Tibial nerve (tissue), 4 donors: Measurements from ENCODE around the gene VMP1.

ENCODE experiments used
- EP300 ChIP-seq, 2 donors: sonication (generic); formaldehyde crosslinking; IDR thresholded peaks; one replicate each; pipeline ENCODE4 v1.6.1; 2017; ENCODE audit warnings: antibody characterized with exemption in 2 of 2, mild to moderate bottlenecking in 1 of 2
- POLR2A ChIP-seq, 2 donors: fragments of 450-650 bp; IDR thresholded peaks; one replicate each; pipeline ENCODE4 v1.6.1; 2017; ENCODE audit warnings: antibody characterized with exemption in 2 of 2, mild to moderate bottlenecking in 2 of 2, moderate library complexity in 2 of 2
- TF ChIP-seq, protein P1 (sequence below), 5 experiments: fragments of 200-600 bp in 3 of 5; fragments of 450-650 bp in 2 of 5; sonication (generic) in 3 of 5; IDR thresholded peaks; one replicate each; pipeline ENCODE4 v1.5.1; 2016 to 2019; ENCODE audit warnings: antibody characterized with exemption in 5 of 5, mild to moderate bottlenecking in 3 of 5, moderate library complexity in 2 of 5

DNA sequence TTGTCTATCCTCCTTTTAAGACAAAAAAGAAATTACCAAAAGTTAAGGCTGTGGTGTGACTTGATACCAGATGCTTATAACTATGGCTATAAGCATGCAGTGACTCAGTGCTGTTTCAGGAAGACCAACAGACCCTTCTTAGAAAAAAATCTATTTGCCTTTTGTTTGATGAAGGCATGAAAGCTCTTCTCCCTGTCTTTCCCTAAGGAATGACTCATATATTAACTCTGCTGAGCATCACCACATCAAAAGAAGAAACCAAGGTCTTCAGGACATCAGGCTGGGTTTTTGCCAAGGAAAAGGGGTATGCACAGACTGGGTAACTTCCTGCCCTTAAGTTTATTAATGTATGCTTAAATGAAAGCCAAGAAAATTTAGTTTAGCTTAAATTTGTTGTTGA, 47.1 kb downstream of the VMP1 start:
- TF ChIP-seq, protein P1, sequence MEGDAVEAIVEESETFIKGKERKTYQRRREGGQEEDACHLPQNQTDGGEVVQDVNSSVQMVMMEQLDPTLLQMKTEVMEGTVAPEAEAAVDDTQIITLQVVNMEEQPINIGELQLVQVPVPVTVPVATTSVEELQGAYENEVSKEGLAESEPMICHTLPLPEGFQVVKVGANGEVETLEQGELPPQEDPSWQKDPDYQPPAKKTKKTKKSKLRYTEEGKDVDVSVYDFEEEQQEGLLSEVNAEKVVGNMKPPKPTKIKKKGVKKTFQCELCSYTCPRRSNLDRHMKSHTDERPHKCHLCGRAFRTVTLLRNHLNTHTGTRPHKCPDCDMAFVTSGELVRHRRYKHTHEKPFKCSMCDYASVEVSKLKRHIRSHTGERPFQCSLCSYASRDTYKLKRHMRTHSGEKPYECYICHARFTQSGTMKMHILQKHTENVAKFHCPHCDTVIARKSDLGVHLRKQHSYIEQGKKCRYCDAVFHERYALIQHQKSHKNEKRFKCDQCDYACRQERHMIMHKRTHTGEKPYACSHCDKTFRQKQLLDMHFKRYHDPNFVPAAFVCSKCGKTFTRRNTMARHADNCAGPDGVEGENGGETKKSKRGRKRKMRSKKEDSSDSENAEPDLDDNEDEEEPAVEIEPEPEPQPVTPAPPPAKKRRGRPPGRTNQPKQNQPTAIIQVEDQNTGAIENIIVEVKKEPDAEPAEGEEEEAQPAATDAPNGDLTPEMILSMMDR (IDR thresholded peaks at IDR 0.05): no peak
- TF ChIP-seq POLR2A (IDR thresholded peaks at IDR 0.05): no peak
- TF ChIP-seq EP300 (IDR thresholded peaks at IDR 0.05): no peak
